ENCODE data around the gene REEP5. TPM values are rescaled to one million over a fixed set of nuclear protein-coding genes. Genes with fewer than 3 reads are reported as not detected.
A peak's percentile ranks its signal among the peaks of the same experiment; 100 is the strongest.

The REEP5 gene
- total and polyA plus RNA-seq, 2 of the 13 experiments (the other 11 are each of a cell fraction or from before 2014, with no cell fraction given) = 49.4 to 239 TPM

GRCh38 chr5:112848116-112848811 lies 73.8 kb downstream of the REEP5 start (continued):
- TF ChIP-seq AGO2 (optimal IDR thresholded peaks at IDR 0.05; ENCODE audit: low read depth, low read length) (no peak), ZNF431 (CRISPR knock-in tag; IDR thresholded peaks at IDR 0.05; ENCODE audit: borderline replicate concordance, low read depth) (no peak), HOMEZ (CRISPR knock-in tag; IDR thresholded peaks at IDR 0.05; ENCODE audit: low read depth) (0 out of 2 replicates have a peak, but pooled peaks have one; percentile 46), FOXK1 (CRISPR knock-in tag; IDR thresholded peaks at IDR 0.05; ENCODE audit: borderline replicate concordance, low read depth) (no peak), ZNF441 (CRISPR knock-in tag; IDR thresholded peaks at IDR 0.05; ENCODE audit: borderline replicate concordance) (no peak), PTBP1 (IDR thresholded peaks at IDR 0.05; ENCODE audit: low read depth, low read length, poor library complexity, severe bottlenecking) (no peak), IRF2 (CRISPR knock-in tag; IDR thresholded peaks at IDR 0.05) (0 out of 2 replicates have a peak, but pooled peaks have one; percentile 20), MED1 (CRISPR knock-in tag; IDR thresholded peaks at IDR 0.05) (no peak), ZNF883 (CRISPR knock-in tag; IDR thresholded peaks at IDR 0.05; ENCODE audit: not compliant biosample characterization) (no peak), ARID5B (CRISPR knock-in tag; IDR thresholded peaks at IDR 0.05) (peak; percentile 11; the same call in 1 of the 2 replicates), POLR2AphosphoS2 (IDR thresholded peaks at IDR 0.05; ENCODE audit: low read depth, low read length) (no peak), ZNF30 (CRISPR knock-in tag; IDR thresholded peaks at IDR 0.05) (no peak), TFE3 (CRISPR knock-in tag; IDR thresholded peaks at IDR 0.05) (0 out of 2 replicates have a peak, but pooled peaks have one; percentile 23), ZNF225 (CRISPR knock-in tag; IDR thresholded peaks at IDR 0.05) (no peak), SIX4 (CRISPR knock-in tag; IDR thresholded peaks at IDR 0.05) (peak; percentile 89), ETV6 (CRISPR knock-in tag; conservative IDR thresholded peaks at IDR 0.05) (no peak), ELF1 (CRISPR knock-in tag; IDR thresholded peaks at IDR 0.05) (0 out of 2 replicates have a peak, but pooled peaks have one; percentile 48), MAZ (IDR thresholded peaks at IDR 0.05; ENCODE audit: borderline replicate concordance, low read depth, low read length) (no peak), MAZ (CRISPR knock-in tag; IDR thresholded peaks at IDR 0.05; ENCODE audit: low read depth) (no peak), POGZ (CRISPR knock-in tag; IDR thresholded peaks at IDR 0.05) (0 out of 2 replicates have a peak, but pooled peaks have one; percentile 22)
- TF ChIP-seq, protein P1, sequence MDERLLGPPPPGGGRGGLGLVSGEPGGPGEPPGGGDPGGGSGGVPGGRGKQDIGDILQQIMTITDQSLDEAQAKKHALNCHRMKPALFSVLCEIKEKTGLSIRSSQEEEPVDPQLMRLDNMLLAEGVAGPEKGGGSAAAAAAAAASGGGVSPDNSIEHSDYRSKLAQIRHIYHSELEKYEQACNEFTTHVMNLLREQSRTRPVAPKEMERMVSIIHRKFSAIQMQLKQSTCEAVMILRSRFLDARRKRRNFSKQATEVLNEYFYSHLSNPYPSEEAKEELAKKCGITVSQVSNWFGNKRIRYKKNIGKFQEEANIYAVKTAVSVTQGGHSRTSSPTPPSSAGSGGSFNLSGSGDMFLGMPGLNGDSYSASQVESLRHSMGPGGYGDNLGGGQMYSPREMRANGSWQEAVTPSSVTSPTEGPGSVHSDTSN (CRISPR knock-in tag; IDR thresholded peaks at IDR 0.05) = no peak
